Upper lobe of left lung (tissue), 6 donors: ENCODE data around the gene MSI2. TPM values are rescaled to one million over a fixed set of nuclear protein-coding genes. Genes with fewer than 3 reads are reported as not detected.

Experiments used
- ATAC-seq, 2 donors: fragments of 200-7000 bp; cut with Tn5 transposase; one replicate each; pipeline ENCODE4 v1.9.1; 2022; ENCODE audit warnings: mild to moderate bottlenecking in 2 of 2, moderate library complexity in 2 of 2; ENCODE audit not compliant: low FRiP score in 2 of 2
- DNase-seq, 2 donors: peaks; one replicate each; pipeline ENCODE4 v3.0.0-alpha.2; 2019 to 2020
- H3K27ac ChIP-seq, 4 donors: fragments of 200-600 bp; sonication (generic); one replicate each; pipeline ENCODE4 v1.5.1; 2016 to 2019
- H3K27me3 ChIP-seq, 4 donors: fragments of 200-600 bp; sonication (generic); one replicate each; pipeline ENCODE4 v1.5.1; 2017 to 2019
- H3K36me3 ChIP-seq, 4 donors: fragments of 200-600 bp; sonication (generic); one replicate each; pipeline ENCODE4 v1.5.1; 2016 to 2019
- H3K4me1 ChIP-seq, 4 donors: fragments of 200-600 bp; sonication (generic); one replicate each; pipeline ENCODE4 v1.5.1; 2018 to 2019
- H3K4me3 ChIP-seq, 4 donors: fragments of 200-600 bp; sonication (generic); one replicate each; pipeline ENCODE4 v1.5.1; 2017 to 2019; ENCODE audit warnings: mild to moderate bottlenecking in 2 of 4, moderate library complexity in 1 of 4
- H3K9me3 ChIP-seq, 4 donors: fragments of 200-600 bp; sonication (generic); one replicate each; pipeline ENCODE4 v1.5.1; 2018 to 2019
- CTCF ChIP-seq, 6 experiments: fragments of 450-650 bp in 4 of 6; fragments of 200-600 bp in 2 of 6; sonication (generic) in 2 of 6; IDR thresholded peaks; one replicate each; pipeline ENCODE4 v1.5.1; 2016 to 2019; ENCODE audit warnings: antibody characterized with exemption in 6 of 6
- EP300 ChIP-seq, 4 donors: sonication (generic); formaldehyde crosslinking; IDR thresholded peaks; one replicate each; pipeline ENCODE4 v1.5.1; 2017; ENCODE audit warnings: antibody characterized with exemption in 4 of 4, control low read depth in 2 of 4
- POLR2A ChIP-seq, 4 donors: fragments of 450-650 bp; IDR thresholded peaks; one replicate each; pipeline ENCODE4 v1.5.1; 2016 to 2017; ENCODE audit warnings: antibody characterized with exemption in 4 of 4, mild to moderate bottlenecking in 2 of 4
- POLR2AphosphoS5 ChIP-seq, 2 donors: sonication (generic); formaldehyde crosslinking; IDR thresholded peaks; one replicate each; pipeline ENCODE4 v1.5.1; 2017; ENCODE audit warnings: antibody characterized with exemption in 2 of 2
- WGBS, 2 donors: methylation state at CpG; one replicate each; pipeline ENCODE4 v1.1.5; 2017 to 2018; 5-methylcytosine and 5-hydroxymethylcytosine counted together
- total RNA-seq, 6 donors: library from RNA; depleted of rRNA in 4 of 6; stranded (reverse); fragments of >200 nt in 4 of 6; gene quantifications; one replicate each; pipeline versions ENCODE4 v1.1.0 to v1.2.1, GENCODE V29; 2016 to 2021
- donor health status: DM: no; HTN: no; CAD: no; lungs with moderate emphysema.
- donor health status: DM: no; HTN: yes; CAD: no; lungs with severe emphysema.

Gene MSI2
- total RNA-seq, 6 donors from 2014 or later: 20.1 to 44.0 (median 32.2) TPM

- peaks cover 0 to 5% (median 0%) of the 10 kb centered on the region in 4 donors for H3K4me1 ChIP-seq
- 85 to 90% methylated on average over 11 of the region's 11 CpGs for WGBS, 2 donors
- TF ChIP-seq EP300 (IDR thresholded peaks at IDR 0.05) (no peak), POLR2A (IDR thresholded peaks at IDR 0.05) (no peak), POLR2AphosphoS5 (IDR thresholded peaks at IDR 0.05) (no peak), CTCF (IDR thresholded peaks at IDR 0.05) (no peak)
- no peaks in the 10 kb centered on the region for H3K36me3 ChIP-seq
- ATAC-seq (no peak), DNase-seq (no peak)
- H3K4me3 ChIP-seq: no peak overlapping the region
- no peaks in the 10 kb centered on the region for H3K27me3 ChIP-seq
- no peak overlapping the region for H3K27ac ChIP-seq
- H3K9me3 ChIP-seq: peaks cover 0 to 24% (median 18%) of the 10 kb centered on the region in 4 donors
Observed at GRCh38 chr17:57391076-57391825, 134.9 kb downstream of the MSI2 start.

GRCh38 chr17:57391857-57392471 lies 135.6 kb downstream of the MSI2 start:
- WGBS, 2 donors: 86 to 89% methylated on average over 11 of the region's 11 CpGs
- Histone ChIP-seq H3K9me3 (peaks cover 0 to 24% (median 18%) of the 10 kb centered on the region in 4 donors), H3K27me3 (no peaks in the 10 kb centered on the region), H3K36me3 (no peaks in the 10 kb centered on the region), H3K4me3 (no peak overlapping the region), H3K27ac (no peak overlapping the region), H3K4me1 (peaks cover 0 to 5% (median 0%) of the 10 kb centered on the region in 4 donors)
- ATAC-seq: no peak
- no peak for TF ChIP-seq POLR2A (IDR thresholded peaks at IDR 0.05)
- no peak for TF ChIP-seq CTCF (IDR thresholded peaks at IDR 0.05)
- TF ChIP-seq POLR2AphosphoS5 (IDR thresholded peaks at IDR 0.05): no peak
- TF ChIP-seq EP300 (IDR thresholded peaks at IDR 0.05): no peak
- DNase-seq: no peak

- H3K9me3 ChIP-seq: peaks cover 0 to 14% (median 10%) of the 10 kb centered on the region in 4 donors
- ATAC-seq (no peak), DNase-seq (no peak)
- TF ChIP-seq POLR2AphosphoS5 (IDR thresholded peaks at IDR 0.05): no peak
- TF ChIP-seq CTCF (IDR thresholded peaks at IDR 0.05): no peak
- TF ChIP-seq EP300 (IDR thresholded peaks at IDR 0.05): no peak
- no peak for TF ChIP-seq POLR2A (IDR thresholded peaks at IDR 0.05)
- H3K4me1 ChIP-seq: peaks cover 0 to 5% (median 0%) of the 10 kb centered on the region in 4 donors
- 96% methylated on average over 6 of the region's 6 CpGs for WGBS, 2 donors
- no peaks in the 10 kb centered on the region for H3K36me3 ChIP-seq
- no peak overlapping the region for H3K4me3 ChIP-seq
- H3K27ac ChIP-seq: no peak overlapping the region
- H3K27me3 ChIP-seq: no peaks in the 10 kb centered on the region
Observed at GRCh38 chr17:57393368-57393767, 137.0 kb downstream of the MSI2 start.

GRCh38 chr17:57394375-57394774 lies 138.1 kb downstream of the MSI2 start:
- Histone ChIP-seq H3K4me1 (peaks cover 0 to 5% (median 0%) of the 10 kb centered on the region in 4 donors), H3K4me3 (no peak overlapping the region), H3K27me3 (no peaks in the 10 kb centered on the region), H3K27ac (no peak overlapping the region), H3K36me3 (no peaks in the 10 kb centered on the region), H3K9me3 (peaks cover 0 to 14% (median 10%) of the 10 kb centered on the region in 4 donors)
- 100% methylated on average over 2 of the region's 2 CpGs for WGBS, 2 donors
- TF ChIP-seq POLR2A (IDR thresholded peaks at IDR 0.05) (no peak), POLR2AphosphoS5 (IDR thresholded peaks at IDR 0.05) (no peak)
- DNase-seq (no peak), ATAC-seq (no peak)

- Histone ChIP-seq H3K27ac (no peak overlapping the region), H3K9me3 (peaks cover 0 to 14% (median 10%) of the 10 kb centered on the region in 4 donors), H3K27me3 (no peaks in the 10 kb centered on the region), H3K36me3 (no peaks in the 10 kb centered on the region), H3K4me1 (peaks cover 0 to 5% (median 0%) of the 10 kb centered on the region in 4 donors), H3K4me3 (no peak overlapping the region)
- DNase-seq (no peak), ATAC-seq (no peak)
- TF ChIP-seq POLR2A (IDR thresholded peaks at IDR 0.05) (no peak), EP300 (IDR thresholded peaks at IDR 0.05) (no peak), POLR2AphosphoS5 (IDR thresholded peaks at IDR 0.05) (no peak), CTCF (IDR thresholded peaks at IDR 0.05) (no peak)
- 94 to 97% methylated on average over 2 of the region's 2 CpGs for WGBS, 2 donors
Observed at GRCh38 chr17:57395721-57396321, 139.5 kb downstream of the MSI2 start.
